ENCODE measurements around the gene PPEF2. TPM values are rescaled to one million over a fixed set of nuclear protein-coding genes. Genes with fewer than 3 reads are reported as not detected.

PPEF2 gene
- total RNA-seq, 1 experiment from 2014 or later, result not detected

- Histone ChIP-seq H4K91ac (ENCODE audit: insufficient read length, low read depth, low read length) (no peak overlapping the region), H3T11ph (ENCODE audit: low read length) (no peak overlapping the region), H3K23ac (ENCODE audit: insufficient read length, low read depth, low read length) (no peak overlapping the region), H3K79me2 (ENCODE audit: insufficient read depth, low read length) (no peaks in the 10 kb centered on the region), H3K4ac (ENCODE audit: low read depth, low read length) (no peak overlapping the region), H4K5ac (ENCODE audit: insufficient read length, low read depth, low read length) (no peak overlapping the region), H2AK5ac (ENCODE audit: insufficient read length, low read length) (no peak overlapping the region), H2BK120ac (ENCODE audit: low read depth, low read length, poor library complexity, severe bottlenecking) (no peak overlapping the region), H4K20me1 (ENCODE audit: control insufficient read depth, insufficient read depth, insufficient read length) (no peaks in the 10 kb centered on the region), H3K23me2 (ENCODE audit: insufficient read length, low read depth, low read length, poor library complexity, severe bottlenecking) (no peaks in the 10 kb centered on the region), H3K14ac (ENCODE audit: insufficient read depth, low read length) (no peak overlapping the region), H2AFZ (ENCODE audit: low read length) (no peak overlapping the region), H2BK12ac (ENCODE audit: insufficient read length, low read depth, low read length) (no peak overlapping the region), H3K18ac (ENCODE audit: insufficient read length, low read depth, low read length) (no peak overlapping the region), H3K27me3 (ENCODE audit: insufficient read depth, low read length) (no peaks in the 10 kb centered on the region), H2BK5ac (ENCODE audit: insufficient read length, low read length) (no peak overlapping the region), H3K9ac (ENCODE audit: extremely low read depth, insufficient read length, low read length) (no peak overlapping the region), H3K4me1 (ENCODE audit: insufficient read depth, low read length) (peaks cover 4% of the 10 kb centered on the region; the same call in 1 of the 2 replicates), H2BK15ac (ENCODE audit: low read depth, low read length) (no peak overlapping the region), H4K8ac (replicated peaks; ENCODE audit: insufficient read length, low read depth, low read length) (no peak overlapping the region), H3K9me3 (ENCODE audit: control insufficient read depth, low read depth, low read length) (no peaks in the 10 kb centered on the region), H3K4me2 (ENCODE audit: insufficient read depth, insufficient read length, low read length) (no peak overlapping the region), H3K27ac (ENCODE audit: insufficient read length, low read depth, low read length) (no peak overlapping the region), H2BK20ac (ENCODE audit: low read depth, low read length, poor library complexity, severe bottlenecking) (no peak overlapping the region), H3K56ac (ENCODE audit: insufficient read length, low read depth, low read length) (no peak overlapping the region), H3K79me1 (ENCODE audit: insufficient read depth, low read depth, low read length, poor library complexity, severe bottlenecking) (no peaks in the 10 kb centered on the region)
- no peaks in the 10 kb centered on the region for H3K27me3 Mint-ChIP-seq (ENCODE audit: low read depth)
- H3K36me3 Mint-ChIP-seq (ENCODE audit: insufficient read depth in 1 of 3, low read depth in 3 of 3), result no peaks in the 10 kb centered on the region; a peak in 1 of 7 replicates
- no peak for DNase-seq
- no CpG with 5 or more reads among the region's 4 CpGs for WGBS (ENCODE audit: extremely low coverage, insufficient read length, low lambda C conversion rate)
- TF ChIP-seq, protein P1, sequence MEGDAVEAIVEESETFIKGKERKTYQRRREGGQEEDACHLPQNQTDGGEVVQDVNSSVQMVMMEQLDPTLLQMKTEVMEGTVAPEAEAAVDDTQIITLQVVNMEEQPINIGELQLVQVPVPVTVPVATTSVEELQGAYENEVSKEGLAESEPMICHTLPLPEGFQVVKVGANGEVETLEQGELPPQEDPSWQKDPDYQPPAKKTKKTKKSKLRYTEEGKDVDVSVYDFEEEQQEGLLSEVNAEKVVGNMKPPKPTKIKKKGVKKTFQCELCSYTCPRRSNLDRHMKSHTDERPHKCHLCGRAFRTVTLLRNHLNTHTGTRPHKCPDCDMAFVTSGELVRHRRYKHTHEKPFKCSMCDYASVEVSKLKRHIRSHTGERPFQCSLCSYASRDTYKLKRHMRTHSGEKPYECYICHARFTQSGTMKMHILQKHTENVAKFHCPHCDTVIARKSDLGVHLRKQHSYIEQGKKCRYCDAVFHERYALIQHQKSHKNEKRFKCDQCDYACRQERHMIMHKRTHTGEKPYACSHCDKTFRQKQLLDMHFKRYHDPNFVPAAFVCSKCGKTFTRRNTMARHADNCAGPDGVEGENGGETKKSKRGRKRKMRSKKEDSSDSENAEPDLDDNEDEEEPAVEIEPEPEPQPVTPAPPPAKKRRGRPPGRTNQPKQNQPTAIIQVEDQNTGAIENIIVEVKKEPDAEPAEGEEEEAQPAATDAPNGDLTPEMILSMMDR (conservative IDR thresholded peaks at IDR 0.05), result no peak
- no peak overlapping the region for H3K27ac Mint-ChIP-seq
- no peaks in the 10 kb centered on the region for H3K9me3 Mint-ChIP-seq
- no peak overlapping the region for H3K4me3 Mint-ChIP-seq
- H3K4me1 Mint-ChIP-seq, result peaks cover 14 to 18% of the 10 kb centered on the region in 2 experiments
These were observed 58.7 kb downstream of the PPEF2 start for GRCh38 chr4:75843596-75843995.

All from H9 (cell line).